Stimulated activated CD4-positive, alpha-beta T cell treated with anti-CD3 and anti-CD28 coated beads, Interleukin-1b, Interleukin-23, amount 100 ng/mL, for 4 hours (primary cell): Measurements from ENCODE around the gene TBC1D17.

Experiments
- DNase-seq, 2 donors: peaks; one replicate each; pipeline ENCODE4 v3.0.0-alpha.2; 2020; ENCODE audit warnings: low read depth in 2 of 2

TBC1D17 gene

GRCh38 chr19:49894011-49894664 lies 16.6 kb downstream of the TBC1D17 start:
- no peak for DNase-seq

GRCh38 chr19:49894879-49895565 lies 17.5 kb downstream of the TBC1D17 start:
- no peak for DNase-seq

- DNase-seq = no peak
Observed at GRCh38 chr19:49895566-49896297, 18.2 kb downstream of the TBC1D17 start.

GRCh38 chr19:49896863-49897621 lies 19.5 kb downstream of the TBC1D17 start, which contains the start of gene IL4I1:
Gene IL4I1 (minus strand): TSS chr19:49896887. CDS start chr19:49896160, 727 bp downstream.
- peak; percentile 45 to 49 for DNase-seq

GRCh38 chr19:49904136-49904535 lies 26.6 kb downstream of the TBC1D17 start:
- DNase-seq = no peak

GRCh38 chr19:49906879-49907564 lies 29.5 kb downstream of the TBC1D17 start:
- DNase-seq = no peak

GRCh38 chr19:49907745-49908446 lies 30.4 kb downstream of the TBC1D17 start:
- no peak for DNase-seq

- DNase-seq = no peak
Observed at GRCh38 chr19:49908480-49909420, 31.2 kb downstream of the TBC1D17 start.

- DNase-seq = no peak
Observed at GRCh38 chr19:49910179-49910578, 32.7 kb downstream of the TBC1D17 start.

- no peak for DNase-seq
Observed at GRCh38 chr19:49911381-49912145, 34.1 kb downstream of the TBC1D17 start.

GRCh38 chr19:49912965-49913685 lies 35.6 kb downstream of the TBC1D17 start:
- no peak for DNase-seq

GRCh38 chr19:49913720-49914119 lies 36.2 kb downstream of the TBC1D17 start:
- DNase-seq = no peak

- no peak for DNase-seq
Observed at GRCh38 chr19:49915271-49915670, 37.8 kb downstream of the TBC1D17 start.

- DNase-seq = no peak
Observed at GRCh38 chr19:49916839-49917733, 39.6 kb downstream of the TBC1D17 start.

GRCh38 chr19:49918089-49918488 lies 40.6 kb downstream of the TBC1D17 start:
- no peak for DNase-seq

- DNase-seq = no peak
Observed at GRCh38 chr19:49920624-49921363, 43.3 kb downstream of the TBC1D17 start.
